Measurements from ENCODE around the gene TKT. TPM values are rescaled to one million over a fixed set of nuclear protein-coding genes. Genes with fewer than 3 reads are reported as not detected.
A peak's percentile ranks its signal among the peaks of the same experiment; 100 is the strongest.

The TKT gene
- total RNA-seq, 4 donors from 2014 or later = 97.3 to 338 (median 167) TPM

DNA sequence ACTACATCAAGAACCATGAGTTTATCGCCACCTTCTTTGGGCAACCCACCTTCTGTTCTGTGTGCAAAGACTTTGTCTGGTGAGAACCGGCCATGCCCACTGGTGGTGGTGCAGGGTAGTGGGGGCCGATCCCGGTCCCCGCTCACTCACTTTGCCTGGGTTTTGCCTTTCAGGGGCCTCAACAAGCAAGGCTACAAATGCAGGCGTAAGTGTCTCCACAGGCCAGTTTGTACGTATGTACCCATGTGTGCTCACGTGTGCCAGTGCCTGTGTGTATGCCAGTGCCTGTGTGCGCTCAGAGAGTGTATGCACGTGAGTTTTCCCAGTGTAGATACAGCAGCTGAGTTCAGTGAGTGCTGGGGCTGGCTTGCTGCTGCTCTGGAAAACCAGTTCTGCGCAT, 74.3 kb downstream of the TKT start:
- Histone ChIP-seq H3K27ac (no peak overlapping the region), H3K36me3 (peaks cover 0 to 56% (median 12%) of the 10 kb centered on the region in 4 donors), H3K9me3 (no peaks in the 10 kb centered on the region), H3K27me3 (no peaks in the 10 kb centered on the region), H3K4me1 (no peaks in the 10 kb centered on the region), H3K4me3 (no peak overlapping the region)
- intact Hi-C loops (cut with DNase I; ENCODE audit: low total_unique reads) (no loop called here), in situ Hi-C loops (cut with MboI; ENCODE audit: low pct_ligation_motif_present in 1 of 4, low pct_unique_long_range_greater_than_20kb in 1 of 4, low sequenced_read_pairs in 3 of 4) (no loop called here)
- WGBS, 2 donors (ENCODE audit: low coverage in 1 of 2) = 92% methylated on average over 7 of the region's 11 CpGs; no CpG with 5 or more reads in 1 of the 2 donors
- no peak for TF ChIP-seq POLR2AphosphoS5 (IDR thresholded peaks at IDR 0.05)
- no peak for TF ChIP-seq POLR2A (IDR thresholded peaks at IDR 0.05)
- TF ChIP-seq EP300 (IDR thresholded peaks at IDR 0.05; ENCODE audit: low read depth) = no peak
- TF ChIP-seq, protein P1, sequence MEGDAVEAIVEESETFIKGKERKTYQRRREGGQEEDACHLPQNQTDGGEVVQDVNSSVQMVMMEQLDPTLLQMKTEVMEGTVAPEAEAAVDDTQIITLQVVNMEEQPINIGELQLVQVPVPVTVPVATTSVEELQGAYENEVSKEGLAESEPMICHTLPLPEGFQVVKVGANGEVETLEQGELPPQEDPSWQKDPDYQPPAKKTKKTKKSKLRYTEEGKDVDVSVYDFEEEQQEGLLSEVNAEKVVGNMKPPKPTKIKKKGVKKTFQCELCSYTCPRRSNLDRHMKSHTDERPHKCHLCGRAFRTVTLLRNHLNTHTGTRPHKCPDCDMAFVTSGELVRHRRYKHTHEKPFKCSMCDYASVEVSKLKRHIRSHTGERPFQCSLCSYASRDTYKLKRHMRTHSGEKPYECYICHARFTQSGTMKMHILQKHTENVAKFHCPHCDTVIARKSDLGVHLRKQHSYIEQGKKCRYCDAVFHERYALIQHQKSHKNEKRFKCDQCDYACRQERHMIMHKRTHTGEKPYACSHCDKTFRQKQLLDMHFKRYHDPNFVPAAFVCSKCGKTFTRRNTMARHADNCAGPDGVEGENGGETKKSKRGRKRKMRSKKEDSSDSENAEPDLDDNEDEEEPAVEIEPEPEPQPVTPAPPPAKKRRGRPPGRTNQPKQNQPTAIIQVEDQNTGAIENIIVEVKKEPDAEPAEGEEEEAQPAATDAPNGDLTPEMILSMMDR (IDR thresholded peaks at IDR 0.05) = no peak
- no peak for DNase-seq

DNA sequence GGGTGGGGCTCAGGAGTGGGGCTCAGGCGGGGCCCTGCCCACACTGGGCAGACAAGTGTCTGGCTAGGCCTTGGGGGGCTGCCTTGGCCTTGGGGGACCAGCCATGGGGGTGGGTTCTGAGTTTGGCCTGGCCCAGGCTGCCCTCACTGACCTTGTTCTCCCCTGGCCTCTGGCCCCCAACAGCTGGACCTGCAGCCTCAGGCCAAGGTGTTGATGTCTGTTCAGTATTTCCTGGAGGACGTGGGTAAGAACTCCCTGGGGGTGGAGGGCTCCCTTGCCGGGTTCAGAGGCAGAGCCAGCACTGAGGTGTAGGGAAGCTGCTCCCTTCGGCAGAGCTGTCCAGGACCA, 74.8 kb downstream of the TKT start:
- Histone ChIP-seq H3K36me3 (peaks cover 0 to 53% (median 12%) of the 10 kb centered on the region in 4 donors), H3K27me3 (no peaks in the 10 kb centered on the region), H3K4me1 (no peaks in the 10 kb centered on the region), H3K9me3 (no peaks in the 10 kb centered on the region), H3K27ac (peak overlapping the region in 1 of 4 donors; percentile 46), H3K4me3 (no peak overlapping the region)
- in situ Hi-C loops (cut with MboI; ENCODE audit: low pct_ligation_motif_present in 1 of 4, low pct_unique_long_range_greater_than_20kb in 1 of 4, low sequenced_read_pairs in 3 of 4) = no loop called here
- WGBS, 2 donors (ENCODE audit: low coverage in 1 of 2) = 85% methylated on average over 4 of the region's 4 CpGs; no CpG with 5 or more reads in 1 of the 2 donors
- intact Hi-C loops (cut with DNase I; ENCODE audit: low total_unique reads) = no loop called here
- no peak for TF ChIP-seq POLR2AphosphoS5 (IDR thresholded peaks at IDR 0.05)
- TF ChIP-seq EP300 (IDR thresholded peaks at IDR 0.05; ENCODE audit: low read depth) = no peak
- TF ChIP-seq, protein P1 (IDR thresholded peaks at IDR 0.05) = no peak
- no peak for TF ChIP-seq POLR2A (IDR thresholded peaks at IDR 0.05)
- DNase-seq = no peak

GRCh38 chr3:53180305-53181023, 75.4 kb downstream of the TKT start:
- intact Hi-C loops (cut with DNase I; ENCODE audit: low total_unique reads) = no loop called here
- no peaks in the 10 kb centered on the region for H3K27me3 ChIP-seq
- no peaks in the 10 kb centered on the region for H3K4me1 ChIP-seq
- no peak overlapping the region for H3K4me3 ChIP-seq
- no peaks in the 10 kb centered on the region for H3K9me3 ChIP-seq
- H3K27ac ChIP-seq = peak overlapping the region in 1 of 4 donors; percentile 22
- no peak for TF ChIP-seq POLR2AphosphoS5 (IDR thresholded peaks at IDR 0.05)
- TF ChIP-seq, protein P1 (IDR thresholded peaks at IDR 0.05) = no peak
- TF ChIP-seq POLR2A (IDR thresholded peaks at IDR 0.05) = no peak
- no peak for TF ChIP-seq EP300 (IDR thresholded peaks at IDR 0.05; ENCODE audit: low read depth)
- in situ Hi-C loops (cut with MboI; ENCODE audit: low pct_ligation_motif_present in 1 of 4, low pct_unique_long_range_greater_than_20kb in 1 of 4, low sequenced_read_pairs in 3 of 4) = no loop called here
- WGBS, 2 donors (ENCODE audit: low coverage in 1 of 2) = 71 to 81% methylated on average over 1 to 11 of the region's 11 CpGs
- DNase-seq = peak; percentile 60
- peaks cover 0 to 48% (median 12%) of the 10 kb centered on the region in 4 donors for H3K36me3 ChIP-seq

DNA sequence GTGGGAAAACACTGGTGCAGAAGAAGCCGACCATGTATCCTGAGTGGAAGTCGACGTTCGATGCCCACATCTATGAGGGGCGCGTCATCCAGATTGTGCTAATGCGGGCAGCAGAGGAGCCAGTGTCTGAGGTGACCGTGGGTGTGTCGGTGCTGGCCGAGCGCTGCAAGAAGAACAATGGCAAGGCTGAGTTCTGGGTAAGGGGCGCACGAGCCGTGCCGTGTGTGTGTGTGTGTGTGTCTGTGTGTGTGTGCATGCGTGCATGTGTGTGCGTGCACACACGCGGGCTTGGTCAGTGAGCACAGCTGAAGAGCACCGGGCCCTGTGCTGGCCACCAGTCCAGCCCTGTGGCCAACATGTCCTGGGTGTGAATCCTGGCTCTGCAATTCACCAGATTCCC, 76.2 kb downstream of the TKT start:
- H3K27ac ChIP-seq = no peak overlapping the region
- peaks cover 0 to 39% (median 12%) of the 10 kb centered on the region in 4 donors for H3K36me3 ChIP-seq

More for the DNA sequence above, 76.2 kb downstream of the TKT start:
- in situ Hi-C loops (cut with MboI; ENCODE audit: low pct_ligation_motif_present in 1 of 4, low pct_unique_long_range_greater_than_20kb in 1 of 4, low sequenced_read_pairs in 3 of 4) = no loop called here
- no peak overlapping the region for H3K4me3 ChIP-seq
- no peaks in the 10 kb centered on the region for H3K9me3 ChIP-seq
- H3K4me1 ChIP-seq = no peaks in the 10 kb centered on the region
- H3K27me3 ChIP-seq = no peaks in the 10 kb centered on the region
- intact Hi-C loops (cut with DNase I; ENCODE audit: low total_unique reads) = no loop called here
- no peak for DNase-seq
- WGBS, 2 donors (ENCODE audit: low coverage in 1 of 2) = 93% methylated on average over 20 of the region's 20 CpGs; no CpG with 5 or more reads in 1 of the 2 donors
- no peak for TF ChIP-seq POLR2A (IDR thresholded peaks at IDR 0.05)
- TF ChIP-seq EP300 (IDR thresholded peaks at IDR 0.05; ENCODE audit: low read depth) = no peak
- TF ChIP-seq, protein P1 (IDR thresholded peaks at IDR 0.05) = no peak
- no peak for TF ChIP-seq POLR2AphosphoS5 (IDR thresholded peaks at IDR 0.05)

All from transverse colon (tissue), 4 donors.